HG03432 (cell line): ENCODE data around the gene EEF1A2.
"Not testable (repeated sequence)": the region's sequence is repeated elsewhere in the genome, so short reads cannot be mapped to it uniquely, and the experiment has no call there.

Experiments used
- ATAC-seq: cut with Tn5 transposase; IDR thresholded peaks from one replicate; pipeline ENCODE4 v1.9.1; 2021; ENCODE audit warnings: mild to moderate bottlenecking, moderate library complexity; ENCODE audit not compliant: unreplicated experiment

Gene EEF1A2

GRCh38 chr20:63521602-63522001 lies 22.7 kb upstream of the EEF1A2 start:
- no peak for ATAC-seq

DNA sequence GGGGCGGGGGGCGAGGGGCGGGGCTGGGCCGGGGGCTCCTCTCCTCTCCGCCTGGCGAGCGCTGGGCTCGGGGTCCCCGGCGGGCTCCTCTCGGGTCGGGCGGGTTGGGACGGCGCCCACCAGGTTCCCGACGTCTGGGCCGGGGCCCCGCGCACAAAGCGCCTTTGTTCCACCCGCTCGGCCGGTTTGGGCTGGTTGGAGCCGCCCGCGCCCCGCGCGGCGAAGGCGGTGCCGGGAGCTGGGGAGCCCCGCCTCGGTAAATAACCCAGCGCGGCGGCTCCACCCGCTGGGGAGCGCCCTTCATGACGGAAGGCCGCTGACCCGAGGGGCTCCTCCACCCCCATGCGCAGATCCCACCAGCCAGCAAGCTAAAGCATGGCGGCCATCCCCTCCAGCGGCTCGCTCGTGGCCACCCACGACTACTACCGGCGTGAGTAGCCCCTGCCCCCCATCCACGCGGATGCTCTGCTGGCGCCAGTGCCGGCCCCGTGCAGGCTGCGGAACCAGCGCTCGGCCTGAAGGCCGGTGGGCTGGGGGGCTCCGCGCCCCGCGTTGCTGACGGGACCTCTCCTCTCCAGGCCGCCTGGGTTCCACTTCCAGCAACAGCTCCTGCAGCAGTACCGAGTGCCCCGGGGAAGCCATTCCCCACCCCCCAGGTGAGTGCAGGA lies 22.2 kb upstream of the EEF1A2 start:
- peak; percentile 54 for ATAC-seq

DNA sequence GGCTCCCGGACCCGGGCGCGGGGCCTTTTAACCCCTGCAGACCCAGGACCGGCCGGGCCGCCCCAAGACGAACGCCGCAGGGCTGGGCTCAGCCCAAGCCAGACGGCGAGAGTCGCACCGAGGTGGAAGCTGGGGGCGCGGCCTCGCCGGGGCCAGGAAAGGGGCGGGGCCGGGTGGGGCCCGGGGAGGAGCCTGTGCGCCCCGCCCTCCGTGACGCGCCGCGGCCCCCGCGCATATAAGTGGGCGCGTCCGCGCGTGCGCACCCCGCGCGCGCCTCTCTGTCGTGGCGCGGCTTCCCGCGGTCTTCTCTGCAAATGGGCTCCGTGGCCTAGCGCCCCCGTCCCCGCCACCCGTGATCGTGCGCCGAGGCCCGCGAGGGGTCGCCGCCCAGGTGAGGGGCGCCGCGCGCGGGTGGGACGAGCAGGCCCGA lies 21.6 kb upstream of the EEF1A2 start, which contains the start of gene PPDPF:
Gene PPDPF, plus strand, starts transcription at position 262 of the 430 bp plus-strand sequence. CDS start 544 bp downstream, outside the sequence.
- peak; percentile 74 for ATAC-seq

DNA sequence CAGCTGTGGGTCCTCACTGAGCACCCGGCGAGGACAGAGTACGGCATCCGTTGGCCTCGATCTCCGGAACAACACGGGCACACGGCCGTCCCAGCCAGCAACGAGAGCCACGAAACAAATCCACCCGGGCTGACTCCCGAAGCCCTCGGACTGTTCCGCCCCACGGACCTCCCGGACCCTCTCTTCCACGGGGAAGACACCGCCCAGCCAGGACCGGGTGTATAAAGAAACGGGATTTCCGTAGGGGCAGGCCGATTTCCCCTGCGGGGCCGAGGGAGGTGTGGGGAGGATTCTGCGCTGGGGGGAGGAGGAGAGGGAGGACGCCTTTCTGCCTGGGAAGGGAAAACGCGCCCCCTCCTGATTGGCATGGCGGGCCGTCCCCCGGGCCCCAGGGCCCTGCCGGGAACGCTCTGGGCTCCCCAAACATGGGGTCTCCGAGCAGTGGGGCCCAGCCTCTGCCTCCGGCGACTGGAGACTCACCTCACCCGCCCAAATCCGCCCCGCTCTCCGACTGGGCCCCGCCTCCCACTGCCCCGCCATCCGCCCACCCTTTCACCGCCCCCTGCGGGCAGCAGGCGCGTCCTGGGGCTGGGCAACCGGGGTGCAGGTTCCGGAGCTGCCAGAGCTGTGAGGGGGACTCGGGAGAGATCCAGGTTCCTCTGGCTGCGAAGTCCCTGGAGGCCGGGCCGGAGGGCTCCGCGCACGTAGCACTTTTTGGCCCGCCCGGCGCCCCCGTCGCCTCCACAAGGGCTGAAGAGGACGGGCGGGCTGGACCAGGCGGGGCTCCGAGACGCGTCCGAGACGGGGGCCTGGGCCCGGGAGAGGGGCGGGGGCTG lies 21.0 kb upstream of the EEF1A2 start:
- ATAC-seq: peak; percentile 53

DNA sequence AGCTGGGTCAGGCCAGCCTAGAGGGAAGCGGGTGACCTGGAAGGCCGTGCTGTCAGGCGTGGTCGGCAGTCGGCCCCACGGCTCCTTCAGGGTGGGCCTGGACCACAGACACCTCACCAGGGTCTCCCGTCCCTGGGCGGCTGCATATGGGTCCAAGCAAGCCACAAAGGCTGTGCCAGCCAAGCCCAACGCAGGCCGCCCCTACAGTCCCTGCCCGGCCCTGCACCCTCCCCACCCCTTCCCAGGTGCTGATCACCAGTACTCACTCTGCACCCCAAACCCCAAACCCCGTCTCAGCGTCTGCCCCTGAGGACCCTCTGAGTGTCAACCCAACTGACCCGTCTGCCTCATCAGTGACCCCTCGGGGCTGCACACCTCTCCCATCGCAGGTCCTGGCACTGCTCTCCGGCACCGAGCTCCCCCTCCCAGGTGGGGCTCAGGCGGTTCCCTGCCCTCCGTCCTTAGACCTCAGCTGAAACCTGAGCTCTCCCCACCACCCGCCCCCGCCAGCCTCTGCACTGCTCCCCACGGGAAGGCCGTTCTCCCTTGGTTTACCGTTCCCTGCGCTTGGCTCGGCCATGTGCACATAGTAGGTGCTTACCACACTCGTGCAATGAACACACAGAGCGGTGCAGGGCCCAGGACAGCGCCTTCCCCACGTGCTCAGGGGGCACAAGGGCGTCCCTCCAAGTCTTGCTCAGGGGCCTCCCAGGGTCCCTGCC lies 20.2 kb upstream of the EEF1A2 start:
- no peak for ATAC-seq

DNA sequence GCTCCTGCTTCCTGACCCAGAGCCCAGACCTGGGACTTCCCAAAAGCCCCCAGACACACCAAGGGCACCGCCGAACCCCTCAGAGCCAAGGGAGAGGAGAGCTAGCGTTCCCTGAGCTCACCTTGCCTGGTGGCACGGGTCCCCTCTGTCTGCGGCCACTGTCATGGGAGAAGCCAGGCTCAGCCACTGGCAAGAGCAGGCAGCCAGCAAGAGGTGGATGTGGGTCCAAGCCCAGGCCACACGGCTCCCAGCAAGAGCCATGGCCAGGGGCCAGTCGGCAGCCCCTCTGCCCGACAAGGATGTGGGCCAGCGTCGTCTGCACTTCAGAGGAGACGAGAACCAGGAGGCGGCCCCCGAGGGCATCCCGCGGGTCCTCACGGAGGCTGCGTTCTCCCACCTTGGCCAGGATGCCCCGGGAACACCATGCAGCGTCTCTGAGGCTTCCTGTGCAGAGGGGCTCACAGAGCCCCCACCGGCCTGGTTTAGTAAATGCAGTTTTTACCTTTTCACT lies 19.5 kb upstream of the EEF1A2 start:
- ATAC-seq: no peak

- ATAC-seq: no peak
Observed at GRCh38 chr20:63517376-63518309, 18.8 kb upstream of the EEF1A2 start.

- ATAC-seq: not testable (repeated sequence)
Observed at GRCh38 chr20:63514520-63514919, 15.6 kb upstream of the EEF1A2 start.

GRCh38 chr20:63513207-63513606 lies 14.3 kb upstream of the EEF1A2 start:
- no peak for ATAC-seq

DNA sequence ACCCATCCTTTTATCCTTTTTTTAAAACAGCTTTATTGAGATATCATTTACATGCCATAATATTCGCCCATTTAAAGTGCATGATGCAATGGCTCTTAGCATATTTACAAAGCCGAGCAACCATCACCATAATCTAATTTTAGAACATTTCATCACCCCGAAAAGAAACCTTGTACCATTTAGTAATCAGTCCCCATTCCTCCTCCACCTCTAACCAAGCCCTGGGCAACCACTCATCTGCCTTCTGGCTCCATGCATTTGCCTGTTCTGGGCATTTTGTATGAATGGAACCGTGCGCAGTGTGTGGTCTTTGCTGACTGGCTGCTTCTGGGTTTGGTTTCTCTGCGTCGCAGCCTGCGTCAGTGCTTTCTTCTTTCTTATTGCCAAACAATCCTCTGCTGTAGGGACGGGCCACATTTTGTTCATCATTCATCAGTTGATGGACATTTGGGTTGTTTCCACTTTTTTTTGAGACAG lies 10.2 kb upstream of the EEF1A2 start:
- ATAC-seq: no peak

- ATAC-seq: no peak
Observed at GRCh38 chr20:63508072-63508768, 9.3 kb upstream of the EEF1A2 start.

DNA sequence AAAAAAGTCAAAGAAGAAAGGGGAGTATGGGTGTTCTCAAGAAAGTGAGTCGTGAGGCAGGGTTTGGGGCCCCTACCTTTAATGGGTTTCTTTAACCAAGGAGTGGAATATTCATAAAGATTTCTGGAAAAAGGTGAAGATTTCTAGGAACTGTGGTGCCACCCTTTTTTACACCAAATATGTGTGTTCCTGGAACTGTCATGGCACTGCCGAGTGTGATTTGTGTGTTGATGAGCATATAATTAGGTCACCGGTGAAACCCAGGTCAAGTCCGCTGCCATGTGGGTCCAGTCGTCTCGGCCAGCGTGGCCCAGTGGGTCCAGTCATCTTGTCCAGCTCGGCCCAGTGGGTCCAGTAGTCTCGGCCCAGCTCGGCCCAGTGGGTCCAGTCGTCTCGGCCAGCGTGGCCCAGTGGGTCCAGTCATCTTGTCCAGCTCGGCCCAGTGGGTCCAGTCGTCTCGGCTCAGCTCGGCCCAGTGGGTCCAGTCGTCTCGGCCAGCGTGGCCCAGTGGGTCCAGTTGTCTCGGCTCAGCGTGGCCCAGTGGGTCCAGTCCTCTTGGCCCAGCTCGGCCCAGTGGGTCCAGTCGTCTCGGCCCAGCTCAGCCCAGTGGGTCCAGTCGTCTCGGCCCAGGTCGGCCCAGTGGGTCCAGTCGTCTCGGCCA lies 8.3 kb upstream of the EEF1A2 start:
- no peak for ATAC-seq

DNA sequence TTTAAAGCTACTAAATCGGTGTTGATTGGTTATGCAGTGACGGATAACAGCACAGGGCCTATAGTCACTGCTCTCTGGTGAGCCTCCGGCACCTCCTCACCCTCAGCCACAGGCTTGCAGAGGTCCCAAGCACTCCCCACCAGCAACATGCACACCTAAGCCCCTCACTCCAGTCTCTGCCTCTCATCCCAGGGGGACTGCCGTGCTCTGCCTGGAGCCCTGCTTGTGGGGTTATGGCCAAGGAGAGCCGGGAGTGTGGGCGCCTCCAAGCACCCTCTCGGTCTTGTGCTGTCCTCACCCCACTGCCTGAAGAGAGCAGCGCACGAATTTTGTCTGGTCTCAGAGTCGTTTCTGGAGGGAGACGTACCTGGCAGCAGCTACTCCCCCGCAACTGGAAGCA lies 6.8 kb upstream of the EEF1A2 start:
- ATAC-seq: no peak

DNA sequence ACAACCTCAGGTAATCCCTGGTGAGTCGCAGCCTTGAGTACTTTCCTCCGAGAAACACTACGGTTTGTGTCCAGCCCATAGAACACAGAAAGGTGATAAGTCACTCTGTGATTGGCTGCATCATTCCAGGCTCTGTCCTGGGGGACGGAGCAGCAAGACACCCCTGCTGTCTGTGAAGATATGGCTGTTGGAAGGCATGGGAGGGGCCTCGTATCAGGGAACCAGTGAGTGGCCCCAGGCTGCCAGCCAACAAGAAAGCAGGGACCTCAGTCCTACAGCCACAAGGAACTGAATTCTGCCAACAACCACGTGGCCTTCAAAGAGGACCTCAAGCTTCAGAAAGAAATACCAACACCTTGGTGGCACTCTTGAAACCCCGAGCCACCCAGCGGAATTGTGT lies 6.4 kb upstream of the EEF1A2 start:
- no peak for ATAC-seq

DNA sequence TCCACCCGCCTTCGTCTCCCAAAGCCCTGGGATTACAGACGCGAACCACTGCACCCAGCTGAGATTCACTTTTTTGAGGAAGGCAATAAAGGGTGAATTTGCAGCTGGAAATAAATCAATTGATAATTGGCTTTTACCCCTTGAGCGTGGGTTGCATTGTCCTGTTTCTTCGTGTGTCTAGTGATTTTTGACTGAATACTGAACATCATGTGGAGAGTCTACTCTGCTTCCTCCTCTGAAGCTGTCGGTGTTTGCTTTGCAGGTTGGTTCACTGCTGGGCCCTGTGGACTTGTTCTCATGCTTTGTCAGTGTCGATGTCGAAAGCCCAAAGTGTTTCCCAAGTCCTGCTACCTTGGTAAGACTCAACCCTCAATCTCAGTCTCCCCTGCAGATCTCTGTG lies 5.8 kb upstream of the EEF1A2 start:
- no peak for ATAC-seq

GRCh38 chr20:63503524-63503923 lies 4.6 kb upstream of the EEF1A2 start:
- ATAC-seq: no peak

GRCh38 chr20:63502671-63503172 lies 3.8 kb upstream of the EEF1A2 start:
- ATAC-seq: no peak

DNA sequence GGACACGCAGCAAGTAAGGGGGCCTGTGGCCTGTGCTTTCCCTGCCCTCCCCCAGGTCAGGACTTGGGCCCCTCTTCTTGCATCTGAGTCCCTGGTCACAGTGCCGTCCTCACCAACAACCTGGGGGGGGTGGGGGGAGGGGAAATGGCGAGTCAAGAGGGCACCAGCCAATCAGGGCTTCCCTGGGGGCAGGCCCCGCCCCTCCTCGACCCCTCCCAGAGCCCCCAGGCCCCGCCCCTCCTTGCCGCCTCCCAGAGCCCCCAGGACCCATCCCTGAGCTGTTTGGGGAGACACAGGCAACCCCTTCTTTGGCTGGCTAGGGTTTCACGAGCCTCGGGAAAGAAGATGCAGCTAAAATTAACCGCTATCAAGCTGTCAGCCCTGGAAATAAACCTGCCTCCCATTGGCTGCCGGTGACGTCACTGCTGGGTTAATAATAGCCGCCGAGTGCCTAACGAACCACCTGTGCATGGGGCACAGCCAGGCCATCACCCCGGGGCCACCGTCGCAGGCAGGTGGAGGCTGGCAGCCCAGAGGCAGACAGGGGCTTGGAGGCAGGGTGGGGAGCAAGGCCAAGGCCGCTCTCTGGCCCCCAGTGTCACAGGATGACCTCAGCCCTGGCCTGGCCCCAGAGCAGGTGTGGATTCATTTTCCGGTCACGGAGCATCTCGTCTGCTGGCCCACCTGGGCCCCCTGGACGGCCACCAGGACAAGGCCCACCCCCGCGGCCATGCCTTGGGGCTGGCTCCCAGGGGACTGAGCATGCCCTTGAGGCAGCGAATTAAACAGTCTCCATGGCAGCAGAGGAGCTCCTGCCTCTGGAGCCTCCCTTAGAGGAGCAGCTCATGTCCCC lies 3.2 kb upstream of the EEF1A2 start:
- no peak for ATAC-seq
